Measurements from ENCODE around the gene TCP11L2.

The TCP11L2 gene

GRCh38 chr12:106302401-106303201 lies at the start of gene TCP11L2:
TCP11L2 (plus strand) TSS chr12:106302733; CDS start chr12:106311076, 8,343 bp downstream.
- DNase-seq = peak; percentile 87

DNA sequence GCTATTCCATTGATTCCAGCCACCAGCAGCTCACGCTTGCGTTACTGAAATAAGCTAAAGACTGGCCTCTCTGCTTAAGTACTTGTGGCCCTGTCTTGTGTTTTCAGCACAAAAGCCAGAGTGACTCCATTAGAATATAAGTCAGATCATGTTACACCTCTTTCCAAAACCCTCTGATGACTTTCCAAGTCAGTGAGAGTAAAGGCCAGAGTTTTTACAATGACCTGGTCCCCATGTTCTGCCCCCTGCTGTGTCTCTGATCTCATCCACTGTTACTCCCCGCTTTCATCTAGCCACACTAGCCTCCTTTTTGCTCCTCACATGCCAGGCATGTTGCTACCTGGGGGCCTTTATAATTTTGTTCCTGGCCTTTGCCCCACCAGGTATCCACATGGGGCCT lies 47.8 kb upstream of the TCP11L2 start:
- DNase-seq = no peak

GRCh38 chr12:106255493-106255892 lies 47.0 kb upstream of the TCP11L2 start:
- DNase-seq = no peak

DNA sequence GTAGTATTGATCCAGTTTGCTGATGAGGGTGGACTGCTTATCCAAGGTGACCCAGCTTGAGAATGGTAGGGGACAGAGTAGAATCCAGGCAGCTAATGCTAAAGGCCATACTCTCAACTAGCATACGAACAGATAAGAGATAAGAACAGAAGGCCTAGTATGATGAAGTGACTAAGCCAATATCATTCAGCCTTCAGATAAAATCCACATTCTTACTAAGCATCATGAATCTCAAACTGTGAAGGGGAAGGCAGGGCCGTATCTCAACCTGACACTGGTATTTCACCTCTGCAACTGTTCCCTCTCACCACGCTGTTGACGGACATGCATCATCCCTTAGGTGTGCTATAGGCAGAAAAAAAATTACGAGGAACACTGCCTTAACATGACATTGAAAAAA lies 46.6 kb upstream of the TCP11L2 start:
- no peak for DNase-seq

DNA sequence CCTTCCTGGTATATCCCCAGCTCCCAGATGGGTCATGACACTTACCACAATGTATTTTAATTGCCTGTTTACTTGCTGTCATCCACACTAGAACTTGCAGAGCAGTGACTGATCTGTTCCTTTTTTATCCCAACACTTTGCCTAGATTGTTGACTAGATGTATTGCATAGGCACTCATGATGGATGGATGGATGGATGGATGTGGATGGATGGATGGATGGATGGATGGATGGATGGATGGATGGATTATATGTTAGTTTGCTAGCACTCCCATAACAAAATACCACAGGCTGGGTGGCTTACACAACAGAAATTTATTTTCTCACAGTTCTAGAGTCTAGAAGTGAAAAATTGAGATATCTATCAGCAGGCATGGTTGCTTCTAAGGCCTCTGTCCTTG lies 46.0 kb upstream of the TCP11L2 start:
- DNase-seq = no peak

GRCh38 chr12:106258226-106258625 lies 44.3 kb upstream of the TCP11L2 start:
- DNase-seq = no peak

DNA sequence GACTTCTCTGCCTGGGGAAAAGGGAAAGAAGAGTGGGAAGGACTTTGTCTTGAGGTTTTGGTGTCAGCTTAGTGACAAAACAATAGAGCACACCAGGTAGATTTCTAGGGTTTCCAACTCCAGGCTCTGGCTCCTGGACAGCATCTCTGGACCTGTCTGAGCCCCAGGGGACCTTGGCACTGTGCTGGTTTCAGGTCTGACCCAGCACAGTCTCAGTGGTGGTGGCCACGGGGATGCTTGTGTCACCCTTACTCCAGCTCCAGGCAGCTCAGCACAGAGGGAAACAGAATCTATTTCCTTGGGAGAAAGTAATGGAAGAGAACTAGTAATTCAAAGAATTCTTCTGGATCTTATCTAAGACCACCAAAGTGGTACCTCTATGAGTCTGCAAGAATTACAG lies 43.6 kb upstream of the TCP11L2 start:
- no peak for DNase-seq

- DNase-seq = no peak
Observed at GRCh38 chr12:106265116-106265515, 37.4 kb upstream of the TCP11L2 start.

- no peak for DNase-seq
Observed at GRCh38 chr12:106267535-106267934, 35.0 kb upstream of the TCP11L2 start.

- no peak for DNase-seq
Observed at GRCh38 chr12:106269150-106269771, 33.3 kb upstream of the TCP11L2 start.

DNA sequence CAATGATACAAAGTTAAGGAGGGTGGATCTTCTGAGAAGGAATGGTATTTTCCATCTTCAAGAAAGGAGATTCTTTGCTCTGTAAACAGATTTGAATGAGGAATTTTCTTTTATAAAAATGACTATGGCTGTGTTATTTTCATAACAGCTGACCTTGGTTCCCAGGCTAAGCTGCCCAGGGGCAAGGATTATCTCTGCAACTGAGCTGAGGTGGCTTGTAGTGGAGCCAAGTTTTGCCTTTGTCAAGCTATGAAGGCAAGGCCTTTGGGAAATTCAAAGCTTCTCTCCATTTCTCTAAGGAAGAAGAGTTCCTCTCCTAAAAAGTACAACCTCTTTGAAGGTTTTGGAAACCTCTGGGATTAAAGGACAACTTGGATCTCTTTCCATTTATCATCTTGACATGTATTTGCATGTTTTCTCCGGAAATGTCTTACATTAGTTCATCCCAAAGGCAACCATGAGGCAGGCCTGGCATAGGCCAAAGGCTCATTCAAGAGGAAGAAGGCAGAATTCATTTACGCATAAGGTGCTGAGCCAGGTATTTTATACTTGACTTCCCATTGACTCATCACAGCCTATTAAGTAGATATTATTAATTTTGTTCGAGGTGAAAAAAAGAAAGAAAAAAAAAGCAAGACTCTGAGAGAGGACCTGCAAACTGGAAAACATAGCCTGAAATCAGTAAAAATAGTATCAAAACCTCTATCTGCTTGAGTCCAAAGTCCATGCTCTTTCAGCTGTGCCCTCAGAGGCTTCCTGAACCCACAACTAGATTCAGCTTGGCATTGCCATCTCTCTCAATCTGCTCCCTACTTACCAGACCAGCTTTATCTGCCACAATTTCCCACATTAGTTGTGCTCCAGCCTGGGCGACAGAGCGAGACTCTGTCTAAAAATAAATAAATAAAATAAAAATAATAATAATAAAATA lies 30.7 kb upstream of the TCP11L2 start:
- no peak for DNase-seq

DNA sequence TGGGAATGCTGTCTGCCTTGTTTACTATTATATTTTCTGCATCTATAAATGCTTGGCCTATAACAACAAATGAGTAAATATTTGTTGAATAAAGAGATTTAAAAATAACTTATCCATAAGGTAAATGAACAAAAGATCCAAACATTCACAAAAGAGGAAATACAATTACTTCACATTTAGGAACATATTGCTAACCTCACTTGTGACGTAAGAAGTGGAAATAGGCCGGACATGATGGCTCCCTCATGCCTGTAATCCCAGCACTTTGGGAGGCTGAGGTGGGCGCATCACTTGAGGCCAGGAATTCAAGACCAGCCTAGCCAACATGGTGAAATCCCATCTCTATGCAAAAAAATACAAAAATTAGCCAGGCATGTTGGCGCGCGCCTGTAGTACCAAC lies 29.0 kb upstream of the TCP11L2 start:
- DNase-seq = no peak

GRCh38 chr12:106274012-106274411 lies 28.5 kb upstream of the TCP11L2 start:
- no peak for DNase-seq

DNA sequence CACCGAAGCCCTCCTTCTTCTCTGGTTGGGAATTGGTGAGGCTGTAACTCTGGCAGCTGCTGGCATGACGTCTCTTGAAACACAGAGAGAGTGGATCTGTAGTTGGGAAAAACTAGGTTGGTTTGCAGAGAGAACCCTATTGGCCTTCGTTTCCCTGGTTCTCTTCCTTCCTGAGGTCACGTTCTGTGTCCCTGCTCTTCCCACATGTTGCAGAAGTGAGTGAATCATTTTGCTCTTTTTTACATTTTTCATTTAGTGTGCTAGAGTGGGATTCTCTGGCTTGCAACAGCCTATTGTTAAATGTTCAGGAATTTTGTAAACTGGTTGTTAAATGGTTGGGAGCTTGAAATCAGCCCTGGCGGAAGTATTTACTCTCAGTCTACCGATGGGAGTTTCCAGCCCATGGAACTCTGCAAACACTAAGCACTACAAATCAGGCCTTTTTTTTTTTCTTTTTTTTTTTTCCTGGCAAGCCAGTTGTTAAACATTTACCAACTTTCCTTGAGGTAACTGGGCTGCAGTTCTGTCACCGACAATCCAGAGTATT lies 27.9 kb upstream of the TCP11L2 start:
- no peak for DNase-seq

DNA sequence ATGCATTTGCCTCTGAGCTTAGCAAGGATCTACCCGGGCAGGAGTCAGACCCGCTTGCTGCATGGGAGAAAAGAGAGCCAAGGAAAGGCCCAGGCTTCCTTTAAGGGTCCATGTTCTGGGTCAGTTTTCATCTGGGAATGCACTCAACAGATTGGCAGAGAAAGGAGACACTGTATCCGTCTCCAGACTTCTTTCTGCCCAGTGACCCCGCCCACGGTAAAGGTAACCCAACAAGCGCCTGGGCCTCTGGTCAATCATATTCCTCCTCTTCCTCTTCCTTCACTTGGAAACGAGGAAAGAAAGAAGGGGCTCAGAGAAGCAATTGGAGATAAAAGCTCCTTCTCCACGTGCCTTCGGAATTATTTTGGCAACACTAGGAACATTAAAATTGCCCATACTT lies 27.1 kb upstream of the TCP11L2 start:
- DNase-seq = no peak

DNA sequence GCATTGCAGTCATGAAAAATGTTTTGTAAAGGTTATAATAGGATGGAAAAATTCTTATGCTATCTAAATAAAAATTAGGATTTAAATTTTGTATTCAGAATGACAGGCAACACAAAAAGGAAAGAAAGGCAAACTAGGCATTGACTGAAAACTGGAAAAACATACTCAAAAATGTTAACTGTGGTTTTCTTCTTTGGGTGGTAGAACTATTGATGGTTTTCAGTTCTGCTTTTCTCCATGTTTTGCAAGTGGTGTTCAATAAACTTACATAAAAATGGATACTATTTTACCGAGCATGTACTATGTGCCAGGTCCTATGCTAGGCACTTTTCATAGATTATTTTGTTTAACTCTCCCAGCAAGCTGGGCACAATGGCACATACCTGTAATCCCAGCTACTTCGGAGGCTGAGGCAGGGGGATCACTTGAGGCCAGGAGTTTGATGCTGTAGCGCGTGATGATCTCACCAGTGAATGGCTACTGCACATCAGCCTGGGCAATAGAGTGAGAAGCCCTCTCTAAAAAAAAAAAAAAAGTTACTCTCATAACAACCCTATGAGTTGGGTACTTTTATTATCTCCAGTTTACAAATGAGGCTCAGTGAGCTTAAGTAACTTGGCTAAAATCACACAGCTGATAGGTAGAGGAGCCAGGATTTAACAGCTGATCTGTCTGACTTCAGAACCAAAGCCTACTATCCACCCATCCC lies 26.3 kb upstream of the TCP11L2 start:
- no peak for DNase-seq

DNA sequence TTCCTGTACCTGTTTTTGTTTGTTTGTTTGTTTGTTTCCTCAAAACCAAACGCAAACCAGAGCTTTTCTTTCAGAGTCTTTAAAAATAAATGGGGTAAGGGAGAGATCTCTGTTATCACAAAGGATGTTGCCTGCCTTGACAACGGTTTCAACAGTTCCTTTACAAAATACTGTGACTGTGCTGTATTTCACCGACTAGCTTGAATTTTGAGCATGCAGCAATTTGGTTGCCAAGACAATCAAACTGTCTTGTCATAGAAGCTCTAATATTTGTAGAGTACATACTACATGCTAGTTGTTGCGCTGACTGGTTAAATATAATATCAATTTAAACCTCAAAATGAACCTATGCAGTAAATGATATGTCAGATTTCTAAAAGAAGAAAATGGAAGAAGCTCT lies 22.4 kb upstream of the TCP11L2 start:
- no peak for DNase-seq

- DNase-seq = no peak
Observed at GRCh38 chr12:106281056-106281782, 21.3 kb upstream of the TCP11L2 start.

DNA sequence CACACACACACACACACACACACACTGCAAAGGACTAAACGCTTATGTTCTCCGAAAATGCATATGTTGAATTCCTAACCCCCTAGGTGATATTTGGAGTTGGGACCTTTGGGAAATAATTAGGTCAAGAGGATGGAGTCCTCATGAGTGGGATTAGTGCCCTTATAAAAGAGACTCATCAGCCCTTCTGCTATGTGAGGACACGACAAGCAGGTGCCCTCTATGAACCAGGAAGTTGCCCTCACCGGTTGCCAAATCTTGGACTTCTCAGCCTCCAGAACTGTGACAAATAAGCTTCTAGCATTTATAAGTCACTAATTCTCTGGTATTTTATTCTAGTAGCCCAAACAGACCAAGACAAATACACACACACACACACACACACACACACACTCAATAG lies 20.7 kb upstream of the TCP11L2 start:
- DNase-seq = no peak

- DNase-seq = peak; percentile 64
Observed at GRCh38 chr12:106282457-106283097, 20.0 kb upstream of the TCP11L2 start.
